Fibroblast of skin of back (primary cell): ENCODE data around the gene DSG3.
A peak's percentile ranks its signal among the peaks of the same experiment; 100 is the strongest.
"Not testable (repeated sequence)": the region's sequence is repeated elsewhere in the genome, so short reads cannot be mapped to it uniquely, and the experiment has no call there.

Experiments
- DNase-seq: peaks from one replicate; pipeline ENCODE4 v3.0.0-alpha.2; 2013

DSG3 gene

DNA sequence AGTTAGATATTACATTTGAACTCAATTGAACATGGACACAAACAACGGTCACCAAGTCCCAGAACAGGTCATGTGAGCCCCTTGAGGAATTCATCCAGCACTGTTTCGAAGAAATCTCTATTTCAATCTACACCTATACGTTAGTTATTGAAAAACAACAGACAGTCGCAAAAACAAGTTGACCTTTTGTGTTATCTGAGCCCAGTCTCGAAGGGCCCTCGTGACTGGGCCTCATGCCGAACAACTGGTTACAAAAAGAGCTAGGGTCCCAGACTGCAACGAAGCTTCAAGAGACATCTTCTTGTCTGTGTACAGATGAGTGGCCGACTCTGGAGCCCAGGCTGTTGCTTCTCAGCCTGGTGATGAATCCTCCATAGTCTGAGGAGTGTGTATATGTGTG lies 45.1 kb downstream of the DSG3 start:
- DNase-seq = no peak

DNA sequence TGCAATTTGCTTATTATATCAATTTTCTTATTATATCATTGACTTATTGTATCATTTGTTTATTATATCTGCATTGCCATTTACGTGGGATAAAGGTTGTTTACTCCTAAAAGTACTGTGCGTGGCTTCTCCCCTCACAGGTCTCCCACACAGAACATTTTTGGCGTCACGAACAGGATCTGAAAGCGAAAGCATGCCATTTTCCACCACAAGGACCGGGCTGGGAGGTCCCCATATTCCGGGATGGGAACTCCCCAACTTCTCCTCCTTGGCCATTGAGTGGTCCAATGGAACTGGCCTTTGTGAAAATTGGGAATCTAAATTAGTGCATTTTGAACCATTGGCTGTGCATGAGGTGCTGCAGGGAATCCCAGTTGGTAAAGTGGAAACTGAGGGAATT lies 45.6 kb downstream of the DSG3 start:
- no peak for DNase-seq

- no peak for DNase-seq
Observed at GRCh38 chr18:31493941-31494340, 46.4 kb downstream of the DSG3 start.

- not testable (repeated sequence) for DNase-seq
Observed at GRCh38 chr18:31494705-31495244, 47.2 kb downstream of the DSG3 start.

DNA sequence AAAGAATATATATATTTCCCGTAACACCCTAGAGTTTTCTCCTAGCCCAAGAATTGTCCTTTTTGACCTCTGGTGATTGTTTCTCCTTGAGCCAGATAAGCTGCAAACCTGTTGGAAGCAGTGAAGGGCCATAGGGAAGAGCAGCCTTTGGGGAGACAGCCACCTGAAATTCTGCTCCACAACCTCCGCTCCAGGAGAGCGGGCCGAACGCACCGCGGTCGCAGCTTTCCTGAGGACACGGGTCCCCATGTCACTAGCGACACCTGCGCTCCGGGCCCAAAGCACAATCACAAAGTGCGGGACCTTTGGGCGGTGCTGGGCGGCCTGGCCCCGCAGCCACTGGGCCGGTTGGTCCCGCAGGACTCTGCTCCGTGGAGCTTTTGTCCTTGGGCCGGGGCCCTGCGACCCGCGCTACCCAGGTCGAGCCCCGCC lies 49.9 kb downstream of the DSG3 start:
- no peak for DNase-seq

- DNase-seq = peak; percentile 12
Observed at GRCh38 chr18:31497836-31498573, 50.5 kb downstream of the DSG3 start, which contains the start of gene DSG2. DSG2 (plus strand) TSS chr18:31498177; CDS start chr18:31498252, 75 bp downstream.

DNA sequence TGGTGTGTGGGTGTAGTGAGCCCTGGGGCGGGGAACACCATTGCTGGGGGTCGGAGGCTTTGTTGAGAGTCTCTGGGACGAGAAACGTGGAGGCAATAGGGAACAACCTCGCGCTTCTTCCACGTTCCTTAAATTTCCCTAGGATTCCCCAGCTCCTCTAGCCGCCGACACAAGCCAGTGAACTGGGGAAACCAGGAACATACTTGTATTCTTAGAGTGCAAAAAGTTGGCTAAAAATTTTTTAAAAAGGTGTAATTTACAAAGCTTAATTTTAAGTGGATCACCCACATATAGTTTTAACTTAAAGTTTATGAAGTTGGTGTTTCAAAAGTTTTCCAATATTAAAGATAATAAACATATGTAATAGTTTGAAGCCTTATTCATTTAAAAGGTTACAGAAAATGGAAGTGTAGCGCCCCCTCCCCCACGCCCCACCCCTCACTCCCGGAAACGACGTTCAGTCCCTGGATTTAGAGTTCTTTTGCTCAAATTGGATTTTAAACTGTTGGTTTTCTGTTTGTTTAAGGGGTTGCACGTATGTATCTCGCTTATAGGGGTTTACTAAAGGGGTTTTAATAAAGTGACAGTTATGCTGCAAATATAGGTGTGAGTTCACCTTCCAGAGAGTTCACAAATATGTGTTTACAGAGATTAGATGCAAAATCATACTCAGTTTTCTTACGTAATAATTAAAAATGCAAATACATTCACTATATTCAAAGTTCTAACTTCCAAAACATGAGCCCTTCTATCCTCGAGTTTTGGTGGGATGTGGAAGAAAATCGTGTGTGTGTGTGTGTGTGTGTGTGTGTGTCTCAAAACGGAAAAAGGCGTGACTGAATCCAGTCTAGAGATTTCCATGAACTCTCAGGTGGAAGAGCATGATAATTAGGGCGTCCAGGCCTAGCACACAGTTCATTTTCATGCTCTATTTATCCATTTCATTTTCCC lies 51.3 kb downstream of the DSG3 start:
- DNase-seq = no peak

- DNase-seq = no peak
Observed at GRCh38 chr18:31500051-31500688, 52.6 kb downstream of the DSG3 start.

DNA sequence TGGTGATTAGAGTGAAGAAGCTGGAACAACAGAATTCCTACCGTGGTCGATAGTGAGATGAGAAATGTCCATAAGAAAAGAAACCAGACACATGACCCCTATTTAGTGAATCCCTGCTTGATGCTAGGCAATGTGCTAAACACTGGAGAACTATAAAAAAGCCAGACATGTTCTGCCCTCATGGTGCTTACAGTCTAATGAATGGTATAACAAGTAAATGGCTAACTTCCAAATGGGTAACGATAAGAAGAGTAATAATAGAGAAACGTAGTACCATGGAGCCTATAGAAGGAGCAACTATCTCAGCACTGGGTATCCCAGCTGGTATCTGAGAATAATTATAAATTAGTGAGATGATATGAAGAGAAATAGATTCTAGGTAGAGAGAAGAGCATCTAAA lies 55.5 kb downstream of the DSG3 start:
- no peak for DNase-seq

GRCh38 chr18:31504455-31505147 lies 57.1 kb downstream of the DSG3 start:
- no peak for DNase-seq

DNA sequence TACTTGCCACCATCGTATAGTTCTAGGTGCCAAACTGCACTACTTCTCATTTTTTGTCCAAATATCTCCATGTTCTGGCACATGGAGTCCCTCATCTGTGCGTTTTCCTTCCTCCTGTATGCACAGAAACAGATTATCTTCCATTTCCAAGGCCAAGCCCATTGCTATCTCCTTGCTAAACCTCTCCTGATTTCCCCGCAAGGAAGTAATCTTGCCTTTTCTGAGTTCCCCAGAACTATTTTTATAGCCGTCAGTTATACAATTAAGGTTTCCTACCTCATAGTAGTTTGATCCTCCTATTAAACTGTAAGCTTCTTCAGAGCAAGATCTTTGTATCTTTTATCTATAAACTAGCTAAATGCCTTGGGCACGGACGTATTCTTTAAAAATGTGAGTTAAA lies 57.6 kb downstream of the DSG3 start:
- no peak for DNase-seq

DNA sequence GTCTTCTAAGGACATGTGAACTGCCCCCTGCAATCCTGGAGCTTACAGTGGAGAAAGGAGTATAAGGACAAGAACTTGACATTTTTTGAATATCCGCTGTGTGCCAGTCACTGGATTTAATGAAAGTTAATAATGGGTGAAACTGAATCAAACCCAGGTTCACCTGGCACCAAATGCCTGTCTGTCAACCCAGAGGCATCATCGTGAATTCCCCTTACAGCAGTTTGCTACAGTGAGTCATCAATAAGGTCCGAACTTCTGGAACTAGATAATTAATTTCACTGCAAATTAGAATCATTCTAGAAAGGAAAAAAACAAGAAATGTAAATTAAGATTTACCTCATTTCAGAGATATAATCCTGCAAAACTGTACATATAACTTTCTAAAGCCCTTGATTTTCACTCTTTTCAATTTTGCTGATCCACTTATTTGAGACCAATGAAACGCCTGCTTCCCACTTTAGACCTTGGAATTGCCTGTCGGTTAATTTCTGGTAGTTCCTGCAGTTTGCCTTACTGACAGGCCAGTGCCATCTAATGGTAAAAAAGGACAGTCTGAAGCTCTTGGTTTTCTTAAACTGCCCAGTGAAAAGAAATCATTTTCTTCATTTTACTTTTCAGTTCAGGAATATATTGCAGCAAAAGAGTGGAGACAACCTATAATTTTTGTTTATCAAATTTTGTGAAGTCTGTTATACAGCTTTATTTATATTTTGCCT lies 58.6 kb downstream of the DSG3 start:
- peak; percentile 8 for DNase-seq

DNA sequence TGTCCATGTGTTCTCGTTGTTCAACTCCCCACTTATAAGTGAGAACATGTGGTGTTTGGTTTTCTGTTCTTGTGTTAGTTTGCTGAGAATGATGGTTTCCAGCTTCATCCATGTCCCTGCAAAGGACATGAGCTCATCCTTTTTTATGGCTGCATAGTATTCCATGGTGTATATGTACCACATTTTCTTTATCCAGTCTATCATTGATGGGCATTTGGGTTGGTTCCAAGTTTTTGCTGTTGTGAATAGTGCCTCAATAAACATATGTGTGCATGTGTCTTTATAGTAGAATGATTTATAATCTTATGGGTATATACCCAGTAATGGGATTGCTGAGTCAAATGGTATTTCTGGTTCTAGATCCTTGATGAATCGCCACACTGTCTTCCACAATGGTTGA lies 59.6 kb downstream of the DSG3 start:
- DNase-seq = not testable (repeated sequence)

DNA sequence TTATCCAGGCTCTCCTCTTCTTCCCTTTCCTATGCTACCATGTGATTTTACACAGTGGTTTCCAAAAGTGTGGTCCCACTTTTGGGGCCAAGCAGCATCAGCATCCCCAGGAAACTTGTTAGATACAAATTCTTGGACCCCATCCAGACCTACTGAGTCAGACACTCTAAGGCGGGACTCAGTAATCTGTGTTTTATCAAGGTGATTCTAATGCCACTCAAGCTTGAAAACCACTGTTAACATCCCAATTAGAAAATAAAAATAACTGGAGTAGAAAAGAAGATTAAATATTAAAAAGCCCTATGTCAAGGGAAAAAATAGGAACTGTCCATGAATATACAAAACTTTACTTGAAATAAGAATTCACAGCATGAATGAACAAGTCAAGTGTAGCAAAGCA lies 61.2 kb downstream of the DSG3 start:
- no peak for DNase-seq

DNA sequence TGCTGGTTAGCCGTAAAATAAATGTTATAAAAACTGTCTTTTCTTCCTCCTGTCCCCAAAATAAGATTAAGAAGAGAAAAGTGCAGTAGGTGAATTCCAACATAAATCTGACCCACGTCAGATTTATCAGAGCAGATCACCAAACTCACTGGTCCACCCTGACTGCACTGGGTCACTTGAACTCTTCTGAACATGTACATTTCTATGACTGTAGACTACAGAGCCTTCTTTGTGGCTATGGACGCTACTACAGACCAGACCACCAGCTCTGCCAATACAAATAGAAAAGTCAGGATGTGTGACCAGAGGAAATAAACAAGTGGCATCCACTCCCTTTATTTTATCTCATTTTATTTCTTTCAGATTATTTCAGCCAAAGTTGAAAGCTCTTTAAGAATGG lies 62.0 kb downstream of the DSG3 start:
- no peak for DNase-seq

DNA sequence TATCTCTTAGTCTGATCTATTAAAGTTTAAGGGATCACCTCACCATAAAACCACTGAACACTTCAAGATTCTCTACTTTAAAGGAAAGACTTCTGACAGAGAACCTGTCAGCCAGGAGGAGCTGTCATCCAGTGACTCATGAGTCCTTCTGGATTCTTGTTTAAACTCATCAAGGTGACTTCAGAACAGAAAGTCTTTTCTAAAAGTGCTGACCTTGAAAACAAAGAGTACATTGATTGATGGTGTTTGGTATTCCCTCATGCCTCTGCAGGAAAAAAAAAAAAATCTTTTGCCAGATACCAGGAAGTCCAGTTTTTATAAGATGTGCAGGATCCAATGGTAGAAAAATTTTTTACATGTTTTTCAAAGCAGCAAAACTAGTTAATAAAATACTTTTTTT lies 62.8 kb downstream of the DSG3 start:
- DNase-seq = no peak

- DNase-seq = no peak
Observed at GRCh38 chr18:31511098-31511497, 63.6 kb downstream of the DSG3 start.

DNA sequence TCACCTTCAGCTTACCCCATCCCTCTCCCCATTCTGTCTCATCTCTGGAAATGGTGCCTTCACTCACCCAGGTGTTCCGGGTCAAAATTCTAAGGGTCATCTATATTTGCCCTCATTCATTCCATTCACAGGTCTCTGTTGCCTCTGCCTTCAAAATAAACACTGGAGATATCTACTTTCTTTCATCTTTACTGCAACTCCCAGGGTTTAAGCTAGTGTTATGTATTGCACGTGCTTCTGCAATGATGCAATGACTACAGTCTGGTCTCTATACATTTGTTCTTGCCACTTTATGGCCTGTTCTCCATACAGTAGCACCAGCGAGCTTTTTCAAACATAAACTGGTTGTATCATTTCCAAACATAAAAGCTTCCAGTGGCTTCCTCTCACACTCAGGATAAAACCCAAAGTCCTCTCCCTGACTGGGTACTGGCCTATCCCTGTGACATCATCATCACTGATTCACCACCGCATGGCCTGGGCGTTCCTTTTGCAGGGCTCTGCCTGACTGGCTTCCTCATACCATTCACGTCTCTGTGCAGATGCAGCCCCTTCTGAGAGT lies 64.7 kb downstream of the DSG3 start:
- DNase-seq = peak; percentile 70

GRCh38 chr18:31513189-31513935 lies 65.8 kb downstream of the DSG3 start:
- peak; percentile 69 for DNase-seq

DNA sequence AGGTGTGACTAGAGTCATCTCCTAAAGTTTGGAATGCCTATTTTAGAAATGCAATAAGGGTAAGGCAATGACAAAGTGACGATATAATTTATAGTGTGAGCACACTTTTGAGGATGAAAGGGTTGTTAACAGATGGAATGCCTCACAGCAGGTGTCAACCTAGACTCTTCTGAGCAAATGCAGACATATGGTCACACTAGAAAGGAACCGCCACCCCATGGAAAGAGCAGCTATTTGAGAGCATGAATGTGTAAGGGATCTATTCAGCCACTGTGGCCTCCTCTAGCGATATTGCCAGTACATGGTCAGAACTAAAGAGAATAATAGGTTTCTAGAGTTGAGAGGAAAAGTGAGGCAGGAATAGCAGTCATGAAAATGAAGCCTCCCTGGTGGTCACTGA lies 68.9 kb downstream of the DSG3 start:
- DNase-seq = no peak
